Activated CD8-positive, alpha-beta memory T cell treated with anti-CD3 and anti-CD28 coated beads, Interleukin-2, amount 50 U/mL, for 24 hours (primary cell): ENCODE results near the gene MRPL34.
"Not testable (repeated sequence)": the region's sequence is repeated elsewhere in the genome, so short reads cannot be mapped to it uniquely, and the experiment has no call there.

ENCODE experiments used
- DNase-seq: peaks from one replicate; pipeline ENCODE4 v3.0.0-alpha.2; 2020; ENCODE audit errors: extremely low read depth

The MRPL34 gene

DNA sequence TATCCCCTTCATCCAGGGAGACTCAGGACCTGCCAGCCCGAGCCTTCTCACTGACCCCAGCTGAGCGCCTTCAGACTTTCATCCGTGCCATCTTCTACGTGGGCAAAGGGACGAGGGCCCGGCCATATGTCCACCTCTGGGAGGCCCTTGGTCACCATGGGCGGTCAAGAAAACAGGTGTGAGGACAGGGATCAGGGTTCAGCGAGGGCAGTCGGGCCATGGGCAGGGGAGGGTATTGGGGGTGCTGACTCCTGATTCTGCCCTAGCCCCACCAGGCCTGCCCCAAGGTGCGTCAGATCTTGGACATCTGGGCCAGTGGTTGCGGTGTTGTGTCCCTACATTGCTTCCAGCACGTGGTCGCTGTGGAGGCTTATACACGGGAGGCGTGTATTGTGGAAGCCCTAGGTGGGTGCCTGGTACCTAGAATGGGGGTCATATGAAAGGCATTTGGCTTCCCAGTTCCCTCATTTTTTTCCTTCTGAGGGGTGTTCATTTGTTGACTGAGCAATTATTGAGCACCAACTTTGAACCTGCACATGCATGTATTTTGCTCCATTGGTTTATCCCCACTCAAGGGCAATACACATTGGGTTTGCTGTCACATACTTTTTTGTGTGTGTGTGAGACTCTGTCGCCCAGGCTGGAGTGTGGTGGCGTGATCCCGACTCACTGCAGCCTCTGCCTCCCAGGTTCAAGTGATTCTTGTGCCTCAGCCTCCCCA lies 20.1 kb upstream of the MRPL34 start:
- no peak for DNase-seq

DNA sequence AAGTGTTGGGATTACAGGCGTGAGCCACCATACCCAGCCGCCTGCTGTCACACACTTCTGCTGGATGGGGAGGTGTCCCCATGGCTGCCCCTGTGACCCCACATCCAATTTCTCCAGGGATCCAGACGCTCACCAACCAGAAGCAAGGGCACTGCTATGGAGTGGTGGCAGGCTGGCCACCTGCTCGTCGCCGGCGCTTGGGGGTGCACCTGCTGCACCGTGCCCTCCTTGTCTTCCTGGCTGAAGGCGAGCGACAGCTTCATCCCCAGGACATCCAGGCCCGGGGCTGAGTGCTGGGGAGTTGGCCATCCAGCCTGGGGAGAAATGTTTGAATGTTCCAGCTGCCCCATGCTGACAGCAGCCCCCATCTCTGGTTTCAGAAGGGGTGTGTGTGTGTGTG lies 19.4 kb upstream of the MRPL34 start:
- no peak for DNase-seq

- no peak for DNase-seq
These were observed 18.9 kb upstream of the MRPL34 start for GRCh38 chr19:17286752-17287151.

DNA sequence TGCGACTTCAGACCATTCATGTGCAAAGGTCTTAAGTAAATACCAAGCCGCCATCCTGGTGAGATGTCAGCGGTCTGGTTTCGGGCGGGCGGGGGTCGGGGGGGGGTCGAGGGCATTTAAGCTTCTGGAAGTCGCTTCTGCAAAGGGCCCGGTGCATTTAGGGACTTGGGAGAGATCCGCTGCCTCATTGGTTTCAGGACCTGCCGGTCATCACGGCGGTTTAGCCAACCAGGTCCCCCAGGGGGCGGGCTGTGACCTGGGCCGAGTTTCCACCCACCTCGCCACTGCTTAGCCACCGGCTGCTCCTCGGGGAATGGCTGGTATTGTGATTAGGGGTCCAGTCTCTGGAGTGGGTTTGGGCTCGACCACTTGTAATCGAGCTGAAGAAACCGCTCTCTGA lies 16.2 kb upstream of the MRPL34 start:
- DNase-seq = no peak

- peak; percentile 45 for DNase-seq
These were observed 13.2 kb upstream of the MRPL34 start for GRCh38 chr19:17292301-17293074.

GRCh38 chr19:17293605-17294004 lies 12.1 kb upstream of the MRPL34 start:
- no peak for DNase-seq

DNA sequence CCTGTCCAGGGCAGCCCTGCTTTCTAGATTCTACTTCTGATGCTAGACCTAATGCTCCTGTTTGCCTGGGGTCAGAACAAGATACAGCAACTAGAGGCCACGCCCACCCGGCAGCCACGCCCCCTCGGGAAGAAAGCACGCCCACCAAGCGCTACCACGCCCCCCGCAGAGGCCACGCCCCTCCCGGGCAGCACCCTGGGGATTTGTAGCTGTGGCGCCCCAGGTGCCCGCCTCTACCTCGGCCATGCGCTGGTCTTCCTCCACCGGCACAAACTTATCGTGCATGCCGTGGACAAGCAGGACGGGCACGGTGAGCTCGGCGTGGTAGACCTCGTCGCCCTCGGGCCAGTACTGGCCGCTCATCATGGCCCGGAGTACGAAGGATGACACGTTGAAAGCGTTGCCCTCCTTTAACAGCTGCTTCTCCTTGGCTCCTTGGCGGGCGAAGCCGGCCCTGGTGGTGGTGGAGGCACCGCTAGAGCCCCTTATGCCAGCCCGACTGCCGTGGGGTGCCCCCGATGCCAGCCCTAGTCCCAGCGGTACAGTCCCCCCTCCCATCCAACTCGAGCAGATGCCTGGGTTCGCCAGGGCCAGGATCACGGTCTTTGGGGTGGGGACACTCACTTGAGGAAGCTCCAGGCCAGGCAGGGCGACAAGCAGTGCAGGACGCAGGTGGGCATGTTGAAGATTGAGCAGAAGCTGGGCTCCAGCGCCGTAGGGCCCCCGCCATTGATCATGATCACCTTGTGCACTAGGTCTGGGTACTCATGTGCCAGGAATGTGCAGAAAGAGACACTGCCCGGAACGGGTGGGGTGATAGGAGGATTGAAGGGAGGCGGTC lies 11.4 kb upstream of the MRPL34 start:
- DNase-seq = no peak

DNA sequence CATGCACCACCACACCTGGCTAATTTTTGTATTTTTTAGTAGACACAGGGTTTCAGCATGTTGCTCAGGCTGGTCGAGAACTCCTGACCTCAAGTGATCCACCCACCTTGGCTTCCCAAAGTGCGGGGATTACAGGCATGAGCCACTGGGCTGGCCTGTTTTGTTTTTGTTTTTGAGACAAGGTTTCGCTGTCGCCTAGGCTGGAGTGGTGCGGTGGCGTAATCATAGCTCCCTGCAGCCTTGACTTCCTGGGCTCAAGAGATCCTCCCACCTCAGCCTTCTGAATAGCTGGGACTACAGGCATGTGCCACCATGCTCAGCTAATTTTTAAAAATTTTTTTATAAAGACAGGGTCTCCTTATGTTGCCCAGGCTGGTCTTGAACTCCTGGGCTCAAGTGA lies 10.1 kb upstream of the MRPL34 start:
- not testable (repeated sequence) for DNase-seq

DNA sequence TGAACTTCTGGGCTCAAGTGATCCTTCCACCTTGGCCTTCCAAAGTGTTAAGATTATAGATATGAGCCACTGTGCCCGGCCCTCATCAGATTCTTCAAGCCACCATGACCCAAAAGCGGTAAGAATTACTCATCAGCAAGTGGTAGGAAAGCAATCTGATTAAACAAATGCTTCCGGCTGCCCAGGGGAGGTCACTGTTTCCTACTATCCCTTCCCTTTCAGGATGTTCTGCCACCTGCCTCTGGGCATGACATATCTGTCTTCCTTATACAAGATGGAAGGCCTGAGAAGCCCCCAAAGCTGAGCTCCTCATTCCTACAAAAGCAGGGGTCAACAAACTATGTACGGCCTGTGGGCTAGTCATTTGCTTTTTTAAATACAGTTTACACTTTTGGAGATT lies 9.4 kb upstream of the MRPL34 start:
- no peak for DNase-seq

DNA sequence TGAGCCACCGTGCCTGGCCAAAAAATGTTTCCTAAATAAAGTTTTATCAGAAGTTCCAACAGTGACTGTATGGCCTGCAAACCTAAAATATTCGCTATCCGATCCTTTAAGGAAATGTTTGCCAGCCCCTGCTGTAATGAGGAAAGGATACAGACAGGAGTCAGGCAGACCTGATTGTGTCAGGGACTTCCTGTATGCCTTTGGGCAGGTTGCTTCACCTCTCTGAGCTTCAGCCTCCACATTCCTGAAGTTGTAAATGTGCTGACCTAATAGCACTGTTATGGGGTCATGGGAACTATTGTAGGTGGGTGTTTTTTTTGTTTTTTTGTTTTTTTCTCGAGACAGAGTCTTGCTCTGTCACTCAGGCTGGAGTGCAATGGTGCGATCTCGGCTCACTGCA lies 8.7 kb upstream of the MRPL34 start:
- DNase-seq = no peak

GRCh38 chr19:17300992-17301619 lies 4.6 kb upstream of the MRPL34 start:
- DNase-seq = no peak

DNA sequence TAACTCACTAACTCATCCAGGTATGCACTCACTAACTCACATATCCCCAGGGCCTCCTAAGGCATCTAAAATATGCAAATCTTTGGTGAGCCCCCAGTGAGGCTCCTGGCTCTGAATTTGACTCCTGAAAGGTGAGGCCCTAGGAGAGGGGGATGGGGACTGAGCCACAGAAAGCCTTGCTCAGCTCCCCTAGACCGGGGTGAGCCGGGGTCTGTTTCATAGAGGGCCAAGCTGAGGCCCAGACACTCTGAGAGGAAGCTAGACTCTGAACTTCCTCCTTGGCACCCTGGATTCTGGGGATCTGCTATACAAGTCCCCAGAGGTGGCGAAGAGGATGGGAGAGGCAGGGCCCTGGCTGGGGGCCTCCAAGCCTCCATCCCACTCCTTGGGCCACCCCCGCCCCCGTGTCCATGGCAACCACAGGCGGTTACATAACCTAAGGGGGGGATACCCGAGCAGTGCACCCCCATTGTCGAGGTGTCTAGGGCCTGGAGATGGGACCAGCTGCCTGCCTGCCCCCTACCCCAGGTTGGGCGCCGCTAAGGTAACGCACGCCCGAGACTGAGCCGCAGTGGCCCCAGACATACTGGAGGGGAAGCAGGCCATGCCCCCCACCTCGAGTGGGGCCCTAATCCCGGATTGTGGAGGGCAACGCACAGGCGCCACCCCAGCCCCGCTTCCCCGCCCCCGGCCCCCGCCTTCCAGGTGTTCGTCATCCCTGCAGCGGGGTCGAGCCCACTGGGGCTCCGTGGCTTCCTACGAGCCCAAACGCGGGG lies 3.1 kb upstream of the MRPL34 start:
- DNase-seq = no peak

- DNase-seq = peak; percentile 82
These were observed 2.3 kb upstream of the MRPL34 start, which contains the start of gene ABHD8 for GRCh38 chr19:17303167-17303939. ABHD8 (minus strand) TSS chr19:17303425; CDS start chr19:17301616, 1,809 bp downstream.

GRCh38 chr19:17303940-17304267 lies 1.8 kb upstream of the MRPL34 start:
- DNase-seq = no peak

GRCh38 chr19:17304386-17305215 lies 1.1 kb upstream of the MRPL34 start:
- DNase-seq = no peak

DNA sequence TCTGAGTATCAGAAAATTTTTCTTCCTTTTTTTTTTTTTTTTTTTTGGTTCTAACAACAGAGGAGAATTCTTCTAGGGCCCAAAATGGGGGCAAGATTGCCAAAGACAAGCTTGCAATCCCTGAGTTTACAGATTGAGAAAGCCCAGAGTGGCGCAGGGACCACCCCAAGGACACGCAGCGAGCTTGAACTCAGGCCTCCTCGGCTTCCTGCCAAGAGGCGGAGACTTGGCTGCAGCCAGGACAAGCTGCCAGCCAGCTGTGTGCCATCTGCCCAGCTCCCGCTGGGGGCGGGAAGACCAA lies 506 bp upstream of the MRPL34 start:
- DNase-seq = no peak

GRCh38 chr19:17306285-17306714 lies 628 bp downstream of the MRPL34 start:
- DNase-seq = no peak

- DNase-seq = no peak
These were observed 2.3 kb downstream of the MRPL34 start for GRCh38 chr19:17307876-17308377.

GRCh38 chr19:17309198-17309964 lies 3.7 kb downstream of the MRPL34 start, which contains the start of gene DDA1:
DDA1 (plus strand) TSS chr19:17309563; CDS start chr19:17309655, 92 bp downstream.
- DNase-seq = peak; percentile 98
